Measurements from ENCODE around the gene DEPDC7. TPM values are rescaled to one million over a fixed set of nuclear protein-coding genes. Genes with fewer than 3 reads are reported as not detected.

The DEPDC7 gene
- total RNA-seq, 6 donors from 2014 or later, result 0.49 to 1.6 (median 1.0) TPM; not detected in 1

DNA sequence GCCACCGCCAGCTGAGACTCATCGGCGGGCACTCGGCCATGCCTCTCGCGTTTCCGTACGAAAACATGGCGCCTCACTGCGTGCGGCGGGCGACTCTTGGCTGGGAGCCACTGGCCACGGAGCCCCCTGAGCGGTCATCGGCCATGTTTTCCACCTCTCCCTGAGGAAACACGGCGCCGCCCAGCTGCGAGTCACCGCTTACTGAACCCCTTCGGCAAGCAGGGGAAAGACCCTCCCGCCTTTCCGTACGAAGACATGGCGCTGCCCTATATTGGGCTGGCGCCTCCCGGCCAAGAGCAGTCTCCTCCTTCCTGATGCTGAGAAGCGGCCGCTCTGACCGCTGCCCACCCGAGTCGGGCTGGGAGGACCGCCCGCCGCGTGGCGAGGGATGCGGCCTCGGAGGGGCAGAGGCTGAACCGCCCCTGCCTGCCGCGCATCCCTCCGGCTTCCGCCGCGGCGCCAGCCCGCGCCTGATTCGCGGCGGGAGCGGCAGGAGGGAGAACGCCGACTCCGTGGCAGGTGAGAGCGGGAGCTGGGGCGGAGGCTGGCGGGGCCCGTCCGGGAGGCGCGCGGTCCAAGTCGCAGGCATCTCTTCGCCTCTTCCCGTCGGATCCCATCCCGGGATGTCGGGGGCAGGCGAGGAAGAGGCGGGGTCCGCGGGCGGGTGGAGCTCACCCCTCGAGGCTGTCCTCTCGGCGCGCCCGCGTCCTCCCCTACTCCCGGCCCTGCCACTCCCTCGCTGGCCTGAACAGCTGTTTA lies 23.8 kb downstream of the DEPDC7 start, which contains the start of gene TCP11L1:
Gene TCP11L1, plus strand, starts transcription at position 299 of the 759 bp plus-strand sequence. CDS start 4,202 bp downstream, outside the sequence.
- H3K36me3 ChIP-seq, result peaks cover 0 to 5% (median 1%) of the 10 kb centered on the region in 4 donors
- ATAC-seq (ENCODE audit: low FRiP score in 2 of 2), result peak; percentile 96 to 97
- H3K27ac ChIP-seq, result peak within 1 kb of the TSS; percentile 95 to 99 (median 98)
- no peaks in the 10 kb centered on the region for H3K9me3 ChIP-seq
- H3K27me3 ChIP-seq, result no peaks in the 10 kb centered on the region
- DNase-seq, result peak; percentile 79 to 97
- H3K4me3 ChIP-seq, result peak within 1 kb of the TSS; percentile 44 to 92 (median 84)
- H3K4me1 ChIP-seq, result peaks cover 11 to 15% (median 13%) of the 10 kb centered on the region in 4 donors
- WGBS, 2 donors, result 0 to 1% methylated on average over 18 to 72 of the region's 84 CpGs
- peak; percentile 47 to 67 for TF ChIP-seq POLR2AphosphoS5 (IDR thresholded peaks at IDR 0.05)
- TF ChIP-seq POLR2A (IDR thresholded peaks at IDR 0.05), result peak; percentile 33 to 72 (median 55)
- TF ChIP-seq EP300 (IDR thresholded peaks at IDR 0.05), result no peak
- TF ChIP-seq, protein P1, sequence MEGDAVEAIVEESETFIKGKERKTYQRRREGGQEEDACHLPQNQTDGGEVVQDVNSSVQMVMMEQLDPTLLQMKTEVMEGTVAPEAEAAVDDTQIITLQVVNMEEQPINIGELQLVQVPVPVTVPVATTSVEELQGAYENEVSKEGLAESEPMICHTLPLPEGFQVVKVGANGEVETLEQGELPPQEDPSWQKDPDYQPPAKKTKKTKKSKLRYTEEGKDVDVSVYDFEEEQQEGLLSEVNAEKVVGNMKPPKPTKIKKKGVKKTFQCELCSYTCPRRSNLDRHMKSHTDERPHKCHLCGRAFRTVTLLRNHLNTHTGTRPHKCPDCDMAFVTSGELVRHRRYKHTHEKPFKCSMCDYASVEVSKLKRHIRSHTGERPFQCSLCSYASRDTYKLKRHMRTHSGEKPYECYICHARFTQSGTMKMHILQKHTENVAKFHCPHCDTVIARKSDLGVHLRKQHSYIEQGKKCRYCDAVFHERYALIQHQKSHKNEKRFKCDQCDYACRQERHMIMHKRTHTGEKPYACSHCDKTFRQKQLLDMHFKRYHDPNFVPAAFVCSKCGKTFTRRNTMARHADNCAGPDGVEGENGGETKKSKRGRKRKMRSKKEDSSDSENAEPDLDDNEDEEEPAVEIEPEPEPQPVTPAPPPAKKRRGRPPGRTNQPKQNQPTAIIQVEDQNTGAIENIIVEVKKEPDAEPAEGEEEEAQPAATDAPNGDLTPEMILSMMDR (IDR thresholded peaks at IDR 0.05), result peak in 1 of 6 experiments; percentile 34

DNA sequence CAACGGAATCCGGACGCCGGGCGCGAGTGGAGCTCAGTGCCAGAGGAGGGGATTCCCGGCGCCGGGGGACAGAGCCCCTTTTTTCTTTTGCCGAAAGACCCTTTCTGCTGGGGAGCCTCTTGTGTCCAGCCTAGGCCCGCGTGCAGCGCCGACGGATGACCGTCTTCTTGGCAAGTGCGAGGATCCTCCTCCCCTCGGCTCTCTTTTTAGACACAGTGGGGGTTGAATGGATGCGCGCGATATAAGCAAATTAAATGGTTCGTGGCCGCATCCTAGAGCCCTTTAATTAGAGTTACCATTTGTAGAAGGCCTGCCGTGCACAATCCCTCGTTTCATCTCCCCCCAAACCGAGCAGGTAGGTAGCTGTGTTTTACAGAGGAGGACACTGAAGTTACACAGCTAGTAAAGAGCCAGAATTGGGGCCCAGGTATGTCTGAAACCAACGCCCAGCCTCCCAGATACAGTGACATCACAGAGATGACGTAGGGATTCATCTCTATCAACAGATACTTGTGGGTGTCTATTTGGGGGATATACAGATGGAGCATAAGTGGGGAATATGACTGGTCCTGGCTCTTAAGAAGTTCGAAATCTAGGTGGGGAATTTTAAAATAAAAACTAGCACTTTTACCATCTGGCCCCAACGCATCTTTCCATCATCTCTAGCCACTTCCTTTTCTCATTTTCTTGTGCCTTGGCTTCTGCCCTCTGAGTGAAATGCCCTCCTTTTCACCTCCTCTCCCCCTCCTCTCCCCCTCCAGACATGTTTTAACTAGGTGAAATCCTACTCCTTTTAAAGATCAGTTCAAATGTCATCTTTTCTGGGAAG lies 24.6 kb downstream of the DEPDC7 start:
- DNase-seq, result no peak
- peaks cover 11 to 15% (median 13%) of the 10 kb centered on the region in 4 donors for H3K4me1 ChIP-seq
- no peaks in the 10 kb centered on the region for H3K27me3 ChIP-seq
- TF ChIP-seq EP300 (IDR thresholded peaks at IDR 0.05), result no peak
- TF ChIP-seq POLR2AphosphoS5 (IDR thresholded peaks at IDR 0.05), result no peak
- TF ChIP-seq, protein P1 (IDR thresholded peaks at IDR 0.05), result no peak
- ATAC-seq (ENCODE audit: low FRiP score in 2 of 2), result peak in 1 of 2 donors; percentile 54
- peaks cover 0 to 13% (median 4%) of the 10 kb centered on the region in 4 donors for H3K36me3 ChIP-seq
- peak overlapping the region; percentile 44 to 92 (median 84) for H3K4me3 ChIP-seq
- 5 to 6% methylated on average over 13 to 30 of the region's 30 CpGs for WGBS, 2 donors
- H3K9me3 ChIP-seq, result no peaks in the 10 kb centered on the region
- H3K27ac ChIP-seq, result peak overlapping the region; percentile 95 to 99 (median 98)

DNA sequence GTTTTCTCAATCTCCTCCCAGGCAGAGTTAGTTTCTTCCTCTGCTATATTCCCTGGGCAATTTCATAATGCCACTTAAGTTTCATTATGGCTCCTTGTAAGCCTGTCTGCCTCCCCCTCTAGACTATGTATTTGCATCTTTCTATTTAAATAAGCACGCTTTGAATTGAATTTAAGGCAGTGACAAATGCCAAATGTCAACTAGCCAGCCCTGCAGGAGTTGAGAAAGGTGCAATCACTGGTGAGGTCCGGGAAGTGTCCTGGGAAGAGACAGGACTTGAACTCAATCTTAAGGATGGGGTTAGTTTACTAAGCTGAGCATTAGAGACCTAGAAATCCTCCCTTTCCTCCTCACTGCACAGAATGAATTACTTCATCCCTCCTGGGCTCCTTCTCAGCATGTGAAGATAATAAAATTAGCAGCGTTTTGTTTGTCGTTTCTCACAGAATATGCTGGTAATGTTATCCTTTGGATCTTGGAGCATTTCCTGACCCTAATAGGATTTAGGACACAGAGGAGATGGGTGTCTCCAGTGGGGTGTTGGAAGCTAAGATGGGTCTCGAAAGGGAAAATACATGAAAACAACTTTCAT lies 25.3 kb downstream of the DEPDC7 start:
- Histone ChIP-seq H3K36me3 (peaks cover 0 to 20% (median 5%) of the 10 kb centered on the region in 4 donors), H3K27me3 (no peaks in the 10 kb centered on the region), H3K27ac (peak overlapping the region in 1 of 4 donors; percentile 97), H3K4me3 (peak overlapping the region in 2 of 4 donors; percentile 85 to 92), H3K9me3 (no peaks in the 10 kb centered on the region), H3K4me1 (peaks cover 11 to 15% (median 13%) of the 10 kb centered on the region in 4 donors)
- ATAC-seq (ENCODE audit: low FRiP score in 2 of 2) (no peak), DNase-seq (no peak)
- WGBS, 2 donors, result 73% methylated on average over 5 of the region's 5 CpGs
- no peak for TF ChIP-seq POLR2AphosphoS5 (IDR thresholded peaks at IDR 0.05)

DNA sequence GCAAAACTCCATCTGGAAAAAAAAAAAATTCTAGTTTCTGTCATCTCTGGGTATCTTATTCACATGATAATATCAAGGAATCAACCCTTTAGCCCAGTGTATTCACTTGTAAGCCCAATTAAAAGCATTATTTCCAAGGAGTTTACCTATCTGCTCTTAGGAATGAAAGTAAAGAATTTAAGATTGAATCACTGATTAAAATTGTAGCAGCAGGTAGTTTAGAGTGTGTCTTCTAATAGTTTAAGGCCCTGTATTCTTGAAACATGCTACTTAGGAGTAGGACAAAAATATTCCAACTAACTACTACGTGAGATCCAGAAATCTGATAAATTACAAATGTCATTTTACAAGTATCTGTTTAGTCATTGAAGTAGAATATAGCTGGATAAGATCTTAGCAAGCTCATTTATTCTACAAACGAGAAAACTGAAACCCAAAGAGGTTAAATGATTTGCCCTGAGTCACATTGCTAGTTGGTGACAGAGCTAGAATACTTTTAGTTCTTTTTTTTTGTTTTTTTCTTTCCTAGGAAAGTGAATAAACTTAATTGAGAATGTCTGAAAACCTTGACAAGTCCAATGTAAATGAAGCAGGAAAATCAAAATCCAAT lies 27.6 kb downstream of the DEPDC7 start:
- TF ChIP-seq POLR2AphosphoS5 (IDR thresholded peaks at IDR 0.05), result no peak
- no peak for TF ChIP-seq POLR2A (IDR thresholded peaks at IDR 0.05)
- TF ChIP-seq EP300 (IDR thresholded peaks at IDR 0.05), result no peak
- TF ChIP-seq, protein P1 (IDR thresholded peaks at IDR 0.05), result no peak
- H3K36me3 ChIP-seq, result peaks cover 0 to 30% (median 5%) of the 10 kb centered on the region in 4 donors
- no peak overlapping the region for H3K27ac ChIP-seq
- DNase-seq, result no peak
- 73 to 78% methylated on average over 2 of the region's 2 CpGs for WGBS, 2 donors
- no peak overlapping the region for H3K4me3 ChIP-seq
- H3K4me1 ChIP-seq, result peaks cover 11 to 15% (median 13%) of the 10 kb centered on the region in 4 donors
- ATAC-seq (ENCODE audit: low FRiP score in 2 of 2), result no peak
- H3K9me3 ChIP-seq, result no peaks in the 10 kb centered on the region
- H3K27me3 ChIP-seq, result no peaks in the 10 kb centered on the region

All from upper lobe of left lung (tissue), 6 donors.